Fibroblast of lung (primary cell): ENCODE results near the gene SLC6A12. TPM values are rescaled to one million over a fixed set of nuclear protein-coding genes. Genes with fewer than 3 reads are reported as not detected.

Source experiments
- DNase-seq, 2 donors: peaks; one replicate each; pipeline versions ENCODE4 v3.0.0 to v3.0.0-alpha.2; 2010; ENCODE audit warnings: low read depth in 2 of 2
- H2AFZ ChIP-seq: 2 replicates; pipeline ENCODE4 v1.5.1; 2012; ENCODE audit warnings: low read length, control low read depth, inconsistent platforms
- H3K27ac ChIP-seq: 2 replicates; pipeline ENCODE4 v1.5.1; 2011; ENCODE audit warnings: low read length, control low read depth; ENCODE audit not compliant: insufficient read depth
- H3K27me3 ChIP-seq: 2 replicates; pipeline ENCODE4 v1.5.1; 2011; ENCODE audit warnings: mild to moderate bottlenecking, low read length; ENCODE audit not compliant: control insufficient read depth, insufficient read depth
- H3K36me3 ChIP-seq: 2 replicates; pipeline ENCODE4 v1.5.1; 2011; ENCODE audit warnings: low read length; ENCODE audit not compliant: control insufficient read depth, insufficient read depth
- H3K4me1 ChIP-seq: 2 replicates; pipeline ENCODE4 v1.5.1; 2011; ENCODE audit warnings: low read length; ENCODE audit not compliant: control insufficient read depth, insufficient read depth; ENCODE audit errors: extremely low read depth
- H3K4me2 ChIP-seq: 2 replicates; pipeline ENCODE4 v1.5.1; 2011; ENCODE audit warnings: low read length, control low read depth; ENCODE audit not compliant: insufficient read depth; ENCODE audit errors: extremely low read depth
- H3K4me3 ChIP-seq, 4 experiments: fragments of 200-600 bp in 1 of 4; sonication (generic) in 1 of 4; replicated peaks in 1 of 4; 2 replicates each; pipeline ENCODE4 v1.5.1; 2011 to 2016; ENCODE audit warnings: low read length in 4 of 4, low read depth in 3 of 4, mild to moderate bottlenecking in 3 of 4, control low read depth in 2 of 4, inconsistent platforms in 1 of 4, mixed read lengths in 1 of 4; ENCODE audit not compliant: insufficient read depth in 1 of 4; ENCODE audit errors: control extremely low read depth in 1 of 4
- H3K79me2 ChIP-seq: 2 replicates; pipeline ENCODE4 v1.5.1; 2012; ENCODE audit warnings: mild to moderate bottlenecking, low read length, inconsistent platforms; ENCODE audit not compliant: control insufficient read depth, insufficient read depth
- H3K9ac ChIP-seq: 2 replicates; pipeline ENCODE4 v1.5.1; 2011; ENCODE audit warnings: mild to moderate bottlenecking, low read length, control low read depth; ENCODE audit not compliant: insufficient read depth
- H3K9me3 ChIP-seq: 2 replicates; pipeline ENCODE4 v1.5.1; 2012; ENCODE audit warnings: low read depth, low read length; ENCODE audit not compliant: control insufficient read depth, insufficient read depth
- H4K20me1 ChIP-seq: 2 replicates; pipeline ENCODE4 v1.5.1; 2011; ENCODE audit warnings: low read length; ENCODE audit not compliant: control insufficient read depth, insufficient read depth; ENCODE audit errors: extremely low read depth
- EZH2 ChIP-seq: IDR thresholded peaks from 2 replicates; pipeline ENCODE4 v1.5.1; 2012; ENCODE audit warnings: low read length, control low read depth, mild to moderate bottlenecking; ENCODE audit errors: missing control alignments
- polyA plus RNA-seq, 2 donors: library from polyadenylated mRNA; depleted of rRNA in 1 of 2; stranded (reverse) in 1 of 2; unstranded in 1 of 2; fragments of >200 nt; gene quantifications; 2 replicates each; pipeline ENCODE4 v1.2.1, GENCODE V29; 2011 to 2012; ENCODE audit warnings: missing spikeins in 1 of 2
- total RNA-seq: library from RNA; depleted of rRNA; stranded (reverse); fragments of >200 nt; gene quantifications from 2 replicates; pipeline ENCODE4 v1.2.1, GENCODE V29; 2014
- TF ChIP-seq, protein P1 (sequence below), 2 donors: IDR thresholded peaks in 1 of 2; conservative IDR thresholded peaks in 1 of 2; 1 replicate in 1 of 2; 2 replicates in 1 of 2; pipeline ENCODE4 v1.5.1; 2011 to 2012; ENCODE audit warnings: low read length in 2 of 2, control low read depth in 1 of 2, inconsistent platforms in 1 of 2, low read depth in 1 of 2, mild to moderate bottlenecking in 1 of 2

The SLC6A12 gene
- total and polyA plus RNA-seq, 2 donors (not counting 1 experiment from before 2014, with no cell fraction given), result not detected

DNA sequence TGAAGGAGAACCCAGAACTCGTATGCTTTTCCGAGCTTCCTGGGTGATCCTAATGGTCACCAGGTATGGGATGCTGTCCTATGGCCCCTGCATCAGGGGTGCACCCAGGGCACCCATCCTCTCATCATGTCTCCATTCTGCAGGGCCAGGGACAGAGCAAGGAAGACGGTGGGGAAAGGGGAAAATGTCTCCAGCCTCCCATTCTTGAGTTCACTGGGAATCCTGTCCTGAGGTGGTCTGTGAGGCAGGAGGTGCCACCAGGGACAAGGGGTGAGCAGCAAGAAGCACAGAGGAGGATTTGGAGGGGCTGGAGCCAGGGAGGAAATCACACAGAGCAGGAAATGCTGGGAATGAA is 14.9 kb upstream of the SLC6A12 start:
- no peaks in the 10 kb centered on the region for H3K36me3 ChIP-seq
- H4K20me1 ChIP-seq, result no peaks in the 10 kb centered on the region
- H3K79me2 ChIP-seq, result no peaks in the 10 kb centered on the region
- no peak overlapping the region for H3K4me3 ChIP-seq
- no peak overlapping the region for H3K27ac ChIP-seq
- H2AFZ ChIP-seq, result no peak overlapping the region
- no peak for DNase-seq
- no peaks in the 10 kb centered on the region for H3K4me1 ChIP-seq
- no peak overlapping the region for H3K4me2 ChIP-seq
- TF ChIP-seq EZH2, result no peak
- TF ChIP-seq, protein P1, sequence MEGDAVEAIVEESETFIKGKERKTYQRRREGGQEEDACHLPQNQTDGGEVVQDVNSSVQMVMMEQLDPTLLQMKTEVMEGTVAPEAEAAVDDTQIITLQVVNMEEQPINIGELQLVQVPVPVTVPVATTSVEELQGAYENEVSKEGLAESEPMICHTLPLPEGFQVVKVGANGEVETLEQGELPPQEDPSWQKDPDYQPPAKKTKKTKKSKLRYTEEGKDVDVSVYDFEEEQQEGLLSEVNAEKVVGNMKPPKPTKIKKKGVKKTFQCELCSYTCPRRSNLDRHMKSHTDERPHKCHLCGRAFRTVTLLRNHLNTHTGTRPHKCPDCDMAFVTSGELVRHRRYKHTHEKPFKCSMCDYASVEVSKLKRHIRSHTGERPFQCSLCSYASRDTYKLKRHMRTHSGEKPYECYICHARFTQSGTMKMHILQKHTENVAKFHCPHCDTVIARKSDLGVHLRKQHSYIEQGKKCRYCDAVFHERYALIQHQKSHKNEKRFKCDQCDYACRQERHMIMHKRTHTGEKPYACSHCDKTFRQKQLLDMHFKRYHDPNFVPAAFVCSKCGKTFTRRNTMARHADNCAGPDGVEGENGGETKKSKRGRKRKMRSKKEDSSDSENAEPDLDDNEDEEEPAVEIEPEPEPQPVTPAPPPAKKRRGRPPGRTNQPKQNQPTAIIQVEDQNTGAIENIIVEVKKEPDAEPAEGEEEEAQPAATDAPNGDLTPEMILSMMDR (conservative IDR thresholded peaks at IDR 0.05 in 1 of 2, IDR thresholded peaks at IDR 0.05 in 1 of 2; ENCODE audit: low read depth in 1 of 2, low read length in 2 of 2), result no peak
- H3K9ac ChIP-seq, result no peak overlapping the region
- no peaks in the 10 kb centered on the region for H3K9me3 ChIP-seq
- peaks cover 17% of the 10 kb centered on the region for H3K27me3 ChIP-seq

DNA sequence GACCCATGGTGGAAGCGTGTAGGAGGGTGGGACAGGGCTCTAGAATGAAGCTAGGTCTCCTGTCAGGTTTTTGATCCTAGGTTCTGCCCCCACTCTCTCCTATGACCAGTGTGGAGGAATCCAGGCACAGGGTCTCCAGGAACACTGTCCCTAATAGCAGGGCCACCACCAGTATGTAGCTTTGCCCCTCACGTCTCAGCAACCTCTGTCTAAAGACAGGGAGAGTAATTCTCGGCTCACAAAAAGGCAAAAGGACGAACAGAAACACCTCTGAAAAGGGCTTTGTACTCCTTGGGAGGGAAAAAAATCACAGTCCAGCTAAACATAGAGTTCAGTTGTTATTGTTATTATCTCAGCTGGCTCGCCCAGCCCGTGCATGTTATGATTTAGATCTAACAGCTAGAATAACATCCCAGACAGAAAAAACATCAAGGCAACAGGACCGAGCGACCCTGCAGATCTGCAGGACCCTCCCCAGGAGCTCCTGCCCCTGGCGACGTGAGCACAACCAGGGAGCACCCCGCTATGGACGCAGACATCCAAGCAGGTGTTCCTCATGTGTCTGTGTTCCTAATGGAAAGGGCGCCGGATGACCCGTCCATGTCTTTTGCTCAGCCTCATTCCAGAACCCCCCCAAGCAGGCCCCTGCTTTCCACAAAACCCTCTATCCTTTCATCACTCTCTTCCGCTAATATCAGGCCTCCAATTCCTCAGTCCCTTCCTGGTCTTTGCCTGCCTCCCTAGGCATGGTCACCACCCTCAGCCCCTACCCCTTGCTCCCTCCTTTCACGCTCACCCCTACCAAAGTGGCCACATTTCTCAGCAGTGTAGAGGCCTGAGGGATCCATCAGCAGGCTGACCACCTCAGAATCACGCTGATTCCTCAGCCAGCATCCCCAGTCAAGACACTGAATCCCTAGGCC is 14.2 kb upstream of the SLC6A12 start:
- TF ChIP-seq, protein P1 (conservative IDR thresholded peaks at IDR 0.05 in 1 of 2, IDR thresholded peaks at IDR 0.05 in 1 of 2; ENCODE audit: low read depth in 1 of 2, low read length in 2 of 2), result no peak
- no peak for TF ChIP-seq EZH2
- no peaks in the 10 kb centered on the region for H3K9me3 ChIP-seq
- no peak overlapping the region for H3K9ac ChIP-seq
- no peak overlapping the region for H3K27ac ChIP-seq
- H3K4me2 ChIP-seq, result no peak overlapping the region
- H3K36me3 ChIP-seq, result no peaks in the 10 kb centered on the region
- peaks cover 17% of the 10 kb centered on the region for H3K27me3 ChIP-seq
- H3K4me1 ChIP-seq, result no peaks in the 10 kb centered on the region
- no peak overlapping the region for H2AFZ ChIP-seq
- no peak overlapping the region for H3K4me3 ChIP-seq
- no peaks in the 10 kb centered on the region for H3K79me2 ChIP-seq
- no peaks in the 10 kb centered on the region for H4K20me1 ChIP-seq
- no peak for DNase-seq

DNA sequence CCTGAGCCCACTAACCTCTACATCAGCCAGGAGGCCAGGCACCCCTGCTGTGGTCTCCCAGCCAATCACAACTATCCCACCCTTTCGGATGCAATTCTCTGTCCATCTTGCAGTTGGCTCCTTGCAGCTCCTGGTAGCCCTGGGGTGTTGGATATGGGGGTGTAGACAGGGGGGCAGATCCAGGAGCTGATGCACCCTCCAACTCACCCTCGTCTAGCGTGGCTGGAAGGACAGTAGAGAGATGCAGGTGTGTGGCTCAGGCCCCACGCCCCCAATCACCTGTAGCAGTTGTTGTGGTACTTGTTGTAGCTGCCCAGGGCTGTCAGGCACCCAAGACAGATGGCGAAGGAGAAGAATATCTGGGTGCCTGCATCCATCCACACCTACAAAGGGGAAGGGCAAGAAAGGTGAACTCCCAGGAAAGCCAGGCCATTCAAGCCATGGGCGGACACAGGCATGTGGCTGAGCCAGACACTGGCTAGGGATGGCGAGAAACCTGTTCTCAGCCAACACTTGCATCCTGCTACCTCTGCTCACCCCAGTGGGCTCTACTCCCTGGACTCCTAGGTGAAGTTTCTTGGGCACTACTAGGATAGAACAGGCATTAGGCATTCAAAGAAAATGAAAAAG is 13.4 kb upstream of the SLC6A12 start:
- H4K20me1 ChIP-seq, result no peaks in the 10 kb centered on the region
- no peak overlapping the region for H2AFZ ChIP-seq
- no peak overlapping the region for H3K4me2 ChIP-seq
- H3K27me3 ChIP-seq, result peaks cover 21% of the 10 kb centered on the region
- no peak overlapping the region for H3K9ac ChIP-seq
- no peaks in the 10 kb centered on the region for H3K9me3 ChIP-seq
- no peaks in the 10 kb centered on the region for H3K4me1 ChIP-seq
- no peaks in the 10 kb centered on the region for H3K79me2 ChIP-seq
- no peak overlapping the region for H3K4me3 ChIP-seq
- TF ChIP-seq EZH2, result no peak
- TF ChIP-seq, protein P1 (conservative IDR thresholded peaks at IDR 0.05 in 1 of 2, IDR thresholded peaks at IDR 0.05 in 1 of 2; ENCODE audit: low read depth in 1 of 2, low read length in 2 of 2), result no peak
- no peak for DNase-seq
- no peaks in the 10 kb centered on the region for H3K36me3 ChIP-seq
- no peak overlapping the region for H3K27ac ChIP-seq
